DOHH2 (cell line): ENCODE data around the gene CDK2.

Experiments used
- H3F3A ChIP-seq: fragments of 200-600 bp; sonication (generic), shearing (Covaris generic); 2 replicates; pipeline ENCODE4 v1.6.0; 2016; ENCODE audit warnings: antibody characterized with exemption, mild to moderate bottlenecking; ENCODE audit not compliant: control insufficient read depth, insufficient read depth
- H3K27ac ChIP-seq: fragments of 200-600 bp; sonication (generic); 2 replicates; pipeline ENCODE4 v1.5.1; 2014; ENCODE audit warnings: low read depth, mild to moderate bottlenecking, low read length, moderate library complexity
- H3K27me3 ChIP-seq: fragments of 200-600 bp; sonication (generic); 2 replicates; pipeline ENCODE4 v1.6.1; 2014; ENCODE audit warnings: mild to moderate bottlenecking, low read length, mixed read lengths; ENCODE audit not compliant: control insufficient read depth
- H3K36me3 ChIP-seq: fragments of 200-600 bp; sonication (generic); 2 replicates; pipeline ENCODE4 v1.6.1; 2014; ENCODE audit warnings: mild to moderate bottlenecking, low read length, moderate library complexity, mixed read lengths; ENCODE audit not compliant: control insufficient read depth
- H3K4me1 ChIP-seq: fragments of 200-600 bp; sonication (generic); 2 replicates; pipeline ENCODE4 v1.6.1; 2014; ENCODE audit warnings: mild to moderate bottlenecking, low read length, mixed read lengths; ENCODE audit not compliant: control insufficient read depth
- H3K4me2 ChIP-seq: fragments of 200-600 bp; sonication (generic); 2 replicates; pipeline ENCODE4 v1.6.0; 2014; ENCODE audit warnings: mild to moderate bottlenecking, low read length, moderate library complexity
- H3K4me3 ChIP-seq: fragments of 200-600 bp; sonication (generic); 2 replicates; pipeline ENCODE4 v1.5.1; 2014; ENCODE audit warnings: mild to moderate bottlenecking, low read length, mixed read lengths
- H3K79me2 ChIP-seq: fragments of 200-600 bp; sonication (generic); 2 replicates; pipeline ENCODE4 v1.6.1; 2014; ENCODE audit warnings: mild to moderate bottlenecking, low read length, mixed read lengths; ENCODE audit not compliant: control insufficient read depth
- H3K9me2 ChIP-seq: fragments of 200-600 bp; sonication (generic); replicated peaks from 2 replicates; pipeline ENCODE4 v1.6.1; 2014; ENCODE audit warnings: mild to moderate bottlenecking, low read length, mixed read lengths; ENCODE audit not compliant: control insufficient read depth
- H3K9me3 ChIP-seq: fragments of 200-600 bp; sonication (generic); 2 replicates; pipeline ENCODE4 v1.6.1; 2014; ENCODE audit warnings: antibody characterized with exemption, low read length, mixed read lengths; ENCODE audit not compliant: control insufficient read depth, insufficient read depth
- H4K20me1 ChIP-seq: fragments of 200-600 bp; sonication (generic); 2 replicates; pipeline ENCODE4 v1.6.0; 2014; ENCODE audit warnings: low read depth, mild to moderate bottlenecking, antibody characterized with exemption, low read length, moderate library complexity; ENCODE audit not compliant: control insufficient read depth, insufficient read depth
- CTCF ChIP-seq: fragments of 200-600 bp; sonication (generic); IDR thresholded peaks from one replicate; pipeline ENCODE4 v1.5.1; 2014; ENCODE audit warnings: antibody characterized with exemption, mild to moderate bottlenecking, low read depth, low read length; ENCODE audit not compliant: poor library complexity, severe bottlenecking
- EZH2phosphoT487 ChIP-seq: fragments of 200-600 bp; sonication (generic); IDR thresholded peaks from 2 replicates; pipeline ENCODE4 v1.6.1; 2017; ENCODE audit warnings: borderline replicate concordance, mild to moderate bottlenecking, antibody characterized with exemption, low read length, moderate library complexity, mixed read lengths

Gene CDK2

GRCh38 chr12:55942055-55942454 lies 24.6 kb upstream of the CDK2 start:
- Histone ChIP-seq H3K79me2 (no peaks in the 10 kb centered on the region), H3F3A (peaks cover 6% of the 10 kb centered on the region; the same call in 1 of the 2 replicates), H3K4me3 (no peak overlapping the region), H3K4me1 (peaks cover 10% of the 10 kb centered on the region), H3K27me3 (no peaks in the 10 kb centered on the region), H3K36me3 (peaks cover 84% of the 10 kb centered on the region), H3K9me2 (no peaks in the 10 kb centered on the region), H3K27ac (no peak overlapping the region), H3K4me2 (no peak overlapping the region), H3K9me3 (no peaks in the 10 kb centered on the region), H4K20me1 (no peaks in the 10 kb centered on the region)
- TF ChIP-seq EZH2phosphoT487, result no peak

- Histone ChIP-seq H3K79me2 (no peaks in the 10 kb centered on the region), H3K27ac (no peak overlapping the region), H3K4me2 (no peak overlapping the region), H3K36me3 (peaks cover 78% of the 10 kb centered on the region), H3K9me3 (no peaks in the 10 kb centered on the region), H3K27me3 (no peaks in the 10 kb centered on the region), H3K4me3 (no peak overlapping the region), H3F3A (peaks cover 6% of the 10 kb centered on the region; the same call in 1 of the 2 replicates), H3K4me1 (peaks cover 10% of the 10 kb centered on the region), H3K9me2 (no peaks in the 10 kb centered on the region), H4K20me1 (no peaks in the 10 kb centered on the region)
- TF ChIP-seq EZH2phosphoT487 (no peak), CTCF (no peak)
Measured at GRCh38 chr12:55942577-55943136, 24.0 kb upstream of the CDK2 start.

- Histone ChIP-seq H4K20me1 (no peaks in the 10 kb centered on the region), H3F3A (no peaks in the 10 kb centered on the region), H3K4me1 (no peaks in the 10 kb centered on the region), H3K9me3 (no peaks in the 10 kb centered on the region), H3K4me2 (no peak overlapping the region), H3K4me3 (no peak overlapping the region), H3K79me2 (no peaks in the 10 kb centered on the region), H3K9me2 (no peaks in the 10 kb centered on the region), H3K36me3 (peaks cover 51% of the 10 kb centered on the region), H3K27ac (no peak overlapping the region), H3K27me3 (no peaks in the 10 kb centered on the region)
- TF ChIP-seq EZH2phosphoT487 (no peak), CTCF (no peak)
Measured at GRCh38 chr12:55946553-55946952, 20.1 kb upstream of the CDK2 start.

GRCh38 chr12:55955344-55955743 lies 11.3 kb upstream of the CDK2 start:
- Histone ChIP-seq H3K9me2 (no peaks in the 10 kb centered on the region), H3K27me3 (no peaks in the 10 kb centered on the region), H3K4me3 (no peak overlapping the region), H3K27ac (no peak overlapping the region), H4K20me1 (no peaks in the 10 kb centered on the region), H3K9me3 (no peaks in the 10 kb centered on the region), H3K4me2 (no peak overlapping the region), H3F3A (0 out of 2 replicates have a peak, but pooled peaks cover 7% of the 10 kb centered on the region), H3K4me1 (no peaks in the 10 kb centered on the region), H3K36me3 (peaks cover 30% of the 10 kb centered on the region), H3K79me2 (no peaks in the 10 kb centered on the region)
- TF ChIP-seq CTCF (no peak), EZH2phosphoT487 (no peak)
